BLaER1 treated with 17β-estradiol and CSF1 and Interleukin-3, amounts not matched to agents 10 nM and 100 nM (cell line): Measurements from ENCODE around the gene RGS7.
A peak's percentile ranks its signal among the peaks of the same experiment; 100 is the strongest.

Experiments
- H3K27ac ChIP-seq, 11 experiments: shearing (Covaris generic); formaldehyde crosslinking; 2 replicates each; pipeline ENCODE4 v1.8.1; 2022
- H3K27me3 ChIP-seq, 11 experiments: shearing (Covaris generic); formaldehyde crosslinking; 2 replicates each; pipeline ENCODE4 v1.8.1; 2022
- H3K36me3 ChIP-seq, 11 experiments: shearing (Covaris generic); formaldehyde crosslinking; 2 replicates each; pipeline ENCODE4 v1.8.1; 2022
- H3K4me1 ChIP-seq, 10 experiments: shearing (Covaris generic); formaldehyde crosslinking; 2 replicates each; pipeline ENCODE4 v1.8.1; 2022
- H3K4me2 ChIP-seq, 11 experiments: shearing (Covaris generic); formaldehyde crosslinking; 2 replicates each; pipeline ENCODE4 v1.8.1; 2022
- H3K4me3 ChIP-seq, 10 experiments: shearing (Covaris generic); formaldehyde crosslinking; 2 replicates each; pipeline ENCODE4 v1.8.1; 2022
- H3K9ac ChIP-seq, 11 experiments: shearing (Covaris generic); formaldehyde crosslinking; 2 replicates each; pipeline ENCODE4 v1.8.1; 2022
- H3K9me3 ChIP-seq, 11 experiments: shearing (Covaris generic); formaldehyde crosslinking; replicated peaks in 1 of 11; 2 replicates each; pipeline ENCODE4 v1.8.1; 2022
- H4K20me1 ChIP-seq, 11 experiments: shearing (Covaris generic); formaldehyde crosslinking; 2 replicates each; pipeline ENCODE4 v1.8.1; 2022
- Cebpa-rat ChIP-seq, 11 experiments: shearing (Covaris generic); IDR thresholded peaks; 2 replicates each; pipeline ENCODE4 v1.8.1; 2022

The RGS7 gene

GRCh38 chr1:241351841-241352240 is 5.2 kb downstream of the RGS7 start:
- no peak for TF ChIP-seq Cebpa-rat (IDR thresholded peaks at IDR 0.05)
- no peak overlapping the region for H3K9ac ChIP-seq
- H3K4me1 ChIP-seq: 0 out of 20 replicates have a peak, but pooled peaks cover 0 to 3% (median 0%) of the 10 kb centered on the region in 10 experiments
- H3K9me3 ChIP-seq: peaks cover 0 to 5% (median 3%) of the 10 kb centered on the region in 11 experiments; a peak in 9 of 22 replicates
- H3K4me2 ChIP-seq: no peak overlapping the region
- no peak overlapping the region for H3K4me3 ChIP-seq
- 0 out of 22 replicates have a peak, but pooled peaks cover 0 to 4% (median 0%) of the 10 kb centered on the region in 11 experiments for H4K20me1 ChIP-seq
- no peak overlapping the region for H3K27ac ChIP-seq
- H3K27me3 ChIP-seq: peaks cover 8 to 18% (median 16%) of the 10 kb centered on the region in 11 experiments
- no peaks in the 10 kb centered on the region for H3K36me3 ChIP-seq

GRCh38 chr1:241343956-241344355 is 13.0 kb downstream of the RGS7 start:
- TF ChIP-seq Cebpa-rat (IDR thresholded peaks at IDR 0.05): no peak
- Histone ChIP-seq H3K4me2 (no peak overlapping the region), H3K27me3 (no peaks in the 10 kb centered on the region), H3K9ac (no peak overlapping the region), H3K9me3 (no peaks in the 10 kb centered on the region; a peak in 1 of 22 replicates), H4K20me1 (no peaks in the 10 kb centered on the region), H3K4me3 (no peak overlapping the region), H3K4me1 (no peaks in the 10 kb centered on the region), H3K27ac (no peak overlapping the region), H3K36me3 (no peaks in the 10 kb centered on the region)

GRCh38 chr1:241336335-241336734 is 20.7 kb downstream of the RGS7 start:
- Histone ChIP-seq H4K20me1 (no peaks in the 10 kb centered on the region), H3K4me3 (no peak overlapping the region), H3K4me2 (peak overlapping the region in 5 of 11 experiments; percentile 10 to 40 (median 34); a peak in 7 of 22 replicates), H3K27ac (0 out of 22 replicates have a peak overlapping the region, but pooled peaks of 1 of the 11 experiments have one; percentile 1), H3K27me3 (no peaks in the 10 kb centered on the region), H3K9me3 (no peaks in the 10 kb centered on the region; a peak in 1 of 22 replicates), H3K9ac (no peak overlapping the region), H3K36me3 (no peaks in the 10 kb centered on the region), H3K4me1 (peaks cover 0 to 17% (median 8%) of the 10 kb centered on the region in 10 experiments; a peak in 10 of 20 replicates)
- no peak for TF ChIP-seq Cebpa-rat (IDR thresholded peaks at IDR 0.05)

- no peak overlapping the region for H3K27ac ChIP-seq
- no peak for TF ChIP-seq Cebpa-rat (IDR thresholded peaks at IDR 0.05)
- peaks cover 0 to 23% (median 14%) of the 10 kb centered on the region in 10 experiments; a peak in 16 of 20 replicates for H3K4me1 ChIP-seq
- no peaks in the 10 kb centered on the region for H3K27me3 ChIP-seq
- H3K4me3 ChIP-seq: no peak overlapping the region
- no peaks in the 10 kb centered on the region for H4K20me1 ChIP-seq
- no peak overlapping the region for H3K4me2 ChIP-seq
- H3K9ac ChIP-seq: no peak overlapping the region
- no peaks in the 10 kb centered on the region for H3K9me3 ChIP-seq
- H3K36me3 ChIP-seq: no peaks in the 10 kb centered on the region
These were observed 24.0 kb downstream of the RGS7 start for GRCh38 chr1:241332987-241333386.

GRCh38 chr1:241332037-241332409 is 25.0 kb downstream of the RGS7 start:
- no peak overlapping the region for H3K4me2 ChIP-seq
- H3K9ac ChIP-seq: no peak overlapping the region
- no peak overlapping the region for H3K4me3 ChIP-seq
- no peaks in the 10 kb centered on the region for H3K9me3 ChIP-seq
- H3K36me3 ChIP-seq: no peaks in the 10 kb centered on the region
- H4K20me1 ChIP-seq: no peaks in the 10 kb centered on the region
- TF ChIP-seq Cebpa-rat (IDR thresholded peaks at IDR 0.05): no peak
- no peaks in the 10 kb centered on the region for H3K27me3 ChIP-seq
- H3K27ac ChIP-seq: no peak overlapping the region
- H3K4me1 ChIP-seq: peaks cover 0 to 22% (median 14%) of the 10 kb centered on the region in 10 experiments; a peak in 16 of 20 replicates

- Histone ChIP-seq H3K36me3 (no peaks in the 10 kb centered on the region), H4K20me1 (no peaks in the 10 kb centered on the region), H3K4me2 (peak overlapping the region in 2 of 11 experiments; percentile 36 to 44; a peak in 4 of 22 replicates), H3K4me1 (peaks cover 0 to 17% (median 10%) of the 10 kb centered on the region in 10 experiments; a peak in 16 of 20 replicates), H3K9ac (no peak overlapping the region), H3K9me3 (no peaks in the 10 kb centered on the region), H3K27me3 (no peaks in the 10 kb centered on the region), H3K27ac (no peak overlapping the region), H3K4me3 (no peak overlapping the region)
- TF ChIP-seq Cebpa-rat (IDR thresholded peaks at IDR 0.05): no peak
These were observed 25.5 kb downstream of the RGS7 start for GRCh38 chr1:241331328-241332036.

- no peak overlapping the region for H3K27ac ChIP-seq
- H3K4me3 ChIP-seq: no peak overlapping the region
- no peaks in the 10 kb centered on the region for H3K27me3 ChIP-seq
- peak overlapping the region in 7 of 11 experiments; percentile 4 to 44 (median 10); a peak in 7 of 22 replicates for H3K4me2 ChIP-seq
- H3K36me3 ChIP-seq: no peaks in the 10 kb centered on the region
- peaks cover 0 to 16% (median 8%) of the 10 kb centered on the region in 10 experiments; a peak in 12 of 20 replicates for H3K4me1 ChIP-seq
- H3K9ac ChIP-seq: no peak overlapping the region
- no peaks in the 10 kb centered on the region for H4K20me1 ChIP-seq
- TF ChIP-seq Cebpa-rat (IDR thresholded peaks at IDR 0.05): no peak
- H3K9me3 ChIP-seq: no peaks in the 10 kb centered on the region
These were observed 26.2 kb downstream of the RGS7 start for GRCh38 chr1:241330619-241331327.

- Histone ChIP-seq H3K4me2 (no peak overlapping the region), H3K9ac (no peak overlapping the region), H3K4me1 (peaks cover 0 to 2% (median under 1%) of the 10 kb centered on the region in 10 experiments; a peak in 8 of 20 replicates), H3K36me3 (no peaks in the 10 kb centered on the region), H3K27ac (no peak overlapping the region), H3K9me3 (no peaks in the 10 kb centered on the region), H4K20me1 (no peaks in the 10 kb centered on the region), H3K27me3 (no peaks in the 10 kb centered on the region), H3K4me3 (no peak overlapping the region)
- TF ChIP-seq Cebpa-rat (IDR thresholded peaks at IDR 0.05): no peak
These were observed 31.5 kb downstream of the RGS7 start for GRCh38 chr1:241325456-241325855.

GRCh38 chr1:241323514-241324195 is 33.4 kb downstream of the RGS7 start:
- Histone ChIP-seq H4K20me1 (no peaks in the 10 kb centered on the region), H3K9ac (no peak overlapping the region), H3K27ac (no peak overlapping the region), H3K4me3 (no peak overlapping the region), H3K27me3 (no peaks in the 10 kb centered on the region), H3K4me1 (no peaks in the 10 kb centered on the region), H3K4me2 (no peak overlapping the region), H3K36me3 (no peaks in the 10 kb centered on the region), H3K9me3 (no peaks in the 10 kb centered on the region)
- TF ChIP-seq Cebpa-rat (IDR thresholded peaks at IDR 0.05): no peak
